B cell (primary cell): ENCODE results near the gene TBX10. TPM values are rescaled to one million over a fixed set of nuclear protein-coding genes. Genes with fewer than 3 reads are reported as not detected.

Experiments used
- ATAC-seq: fragments of 200-7000 bp; cut with Tn5 transposase; one replicate; pipeline ENCODE4 v1.10.0; 2021; ENCODE audit warnings: low read depth, mild to moderate bottlenecking, moderate number of reproducible peaks, moderate library complexity
- CTCF ChIA-PET: fragments of 350-600 bp; sonication (Branson Sonifier 250); formaldehyde crosslinking; loops from one replicate; lab custom pipeline; 2021; ENCODE audit warnings: antibody characterized with exemption, inconsistent platforms; lab: Charles Lee
- POLR2A ChIA-PET: fragments of 350-600 bp; sonication (Branson Sonifier 250); formaldehyde crosslinking; loops from one replicate; lab custom pipeline; 2021; ENCODE audit warnings: antibody characterized with exemption; lab: Charles Lee
- DNase-seq: peaks from one replicate; pipeline ENCODE4 v3.0.0; 2013
- H2AFZ ChIP-seq: 2 replicates; pipeline ENCODE4 v1.6.1; 2012; ENCODE audit warnings: mild to moderate bottlenecking, low read depth, low read length; ENCODE audit not compliant: insufficient read depth, poor library complexity, severe bottlenecking
- H3K27ac ChIP-seq, 2 donors: 1 replicate in 1 of 2; 2 replicates in 1 of 2; pipeline ENCODE4 v1.5.1; 2012 to 2013; ENCODE audit warnings: low read length in 2 of 2, mild to moderate bottlenecking in 2 of 2, moderate library complexity in 1 of 2
- H3K27me3 ChIP-seq, 4 experiments: fragments of 200-600 bp in 1 of 4; sonication (generic) in 1 of 4; replicated peaks in 1 of 4; 1 replicate in 2 of 4; 2 replicates in 2 of 4; pipeline versions ENCODE4 v1.6.1 to v1.7.0; 2013 to 2016; ENCODE audit warnings: low read length in 3 of 4, mild to moderate bottlenecking in 2 of 4, mixed read lengths in 1 of 4, moderate library complexity in 1 of 4; ENCODE audit not compliant: insufficient read depth in 4 of 4, control insufficient read depth in 3 of 4; ENCODE audit errors: control extremely low read depth in 1 of 4
- H3K36me3 ChIP-seq, 2 experiments: replicated peaks in 1 of 2; 1 replicate in 1 of 2; 2 replicates in 1 of 2; pipeline versions ENCODE4 v1.6.1 to v1.7.1; 2013; ENCODE audit warnings: low read length in 1 of 2; ENCODE audit not compliant: insufficient read depth in 2 of 2, control insufficient read depth in 1 of 2; ENCODE audit errors: control extremely low read depth in 1 of 2, extremely low read depth in 1 of 2
- H3K4me1 ChIP-seq, 2 donors: fragments of 200-600 bp in 1 of 2; sonication (generic) in 1 of 2; 1 replicate in 1 of 2; 2 replicates in 1 of 2; pipeline versions ENCODE4 v1.5.1 to v1.6.1; 2013 to 2017; ENCODE audit warnings: low read length in 2 of 2; ENCODE audit not compliant: control insufficient read depth in 2 of 2, insufficient read depth in 2 of 2
- H3K4me2 ChIP-seq: replicated peaks from 2 replicates; pipeline ENCODE3; 2012; ENCODE audit warnings: mild to moderate bottlenecking, low read depth, low read length; ENCODE audit not compliant: poor library complexity, severe bottlenecking
- H3K4me3 ChIP-seq, 5 experiments: fragments of 200-600 bp in 1 of 5; sonication (generic) in 1 of 5; 1 replicate in 3 of 5; 2 replicates in 2 of 5; pipeline versions ENCODE4 v1.5.1 to v1.7.0; 2011 to 2016; ENCODE audit warnings: low read length in 4 of 5, mild to moderate bottlenecking in 4 of 5, low read depth in 2 of 5, control low read depth in 1 of 5, moderate library complexity in 1 of 5; ENCODE audit not compliant: insufficient read depth in 1 of 5; ENCODE audit errors: control extremely low read depth in 1 of 5, extremely low read depth in 1 of 5
- H3K79me2 ChIP-seq: fragments of 200-600 bp; sonication (generic); one replicate; pipeline ENCODE4 v1.6.0; 2016; ENCODE audit warnings: low read length; ENCODE audit not compliant: control insufficient read depth, insufficient read depth
- H3K9ac ChIP-seq: fragments of 200-600 bp; sonication (generic); 2 replicates; pipeline ENCODE4 v1.6.1; 2017; ENCODE audit warnings: mild to moderate bottlenecking, low read length, moderate library complexity
- H3K9me3 ChIP-seq, 3 donors: one replicate each; pipeline versions ENCODE4 v1.6.1 to v1.7.1; 2013; ENCODE audit warnings: low read length in 2 of 3; ENCODE audit not compliant: control insufficient read depth in 2 of 3, insufficient read depth in 1 of 3; ENCODE audit errors: control extremely low read depth in 1 of 3
- H4K20me1 ChIP-seq: 2 replicates; pipeline ENCODE4 v1.6.0; 2012; ENCODE audit warnings: mild to moderate bottlenecking, low read length; ENCODE audit not compliant: insufficient read depth, control insufficient read depth, poor library complexity, severe bottlenecking
- H3K27ac Mint-ChIP-seq: one replicate; pipeline ENCODE4 v1.8.0; 2021; ENCODE audit warnings: mixed read lengths
- H3K27me3 Mint-ChIP-seq: one replicate; pipeline ENCODE4 v1.8.0; 2021; ENCODE audit warnings: mixed read lengths
- H3K4me1 Mint-ChIP-seq: one replicate; pipeline ENCODE4 v1.8.0; 2021; ENCODE audit warnings: mixed read lengths
- H3K4me3 Mint-ChIP-seq: one replicate; pipeline ENCODE4 v1.8.0; 2021; ENCODE audit warnings: mixed read lengths
- H3K9me3 Mint-ChIP-seq: one replicate; pipeline ENCODE4 v1.8.0; 2022; ENCODE audit warnings: mixed read lengths; ENCODE audit not compliant: insufficient read depth
- EZH2 ChIP-seq: IDR thresholded peaks from 2 replicates; pipeline ENCODE4 v1.6.1; 2012; ENCODE audit warnings: borderline replicate concordance, low read depth, mild to moderate bottlenecking, moderate library complexity, low read length; ENCODE audit not compliant: insufficient read depth, poor library complexity, severe bottlenecking
- WGBS: methylation state at CpG from one replicate; pipeline ENCODE4 v1.1.5; 2013; ENCODE audit warnings: missing lambda C conversion rate; ENCODE audit not compliant: insufficient coverage; 5-methylcytosine and 5-hydroxymethylcytosine counted together
- intact Hi-C: fragments of 100-400 bp; cut with micrococcal nuclease; formaldehyde crosslinking; loops from one replicate; pipeline ENCODE4 v1.10.0; 2022
- polyA plus RNA-seq: library from polyadenylated mRNA; depleted of rRNA; stranded (reverse); fragments of >200 nt; gene quantifications from 2 replicates; pipeline ENCODE4 v1.2.3, GENCODE V29; 2012
- total RNA-seq, 2 donors: library from RNA; stranded (reverse); fragments of 120-200 nt in 1 of 2; gene quantifications; 1 replicate in 1 of 2; 2 replicates in 1 of 2; pipeline versions ENCODE4 v1.2.3 to v1.2.4, GENCODE V29; 2013 to 2022
- TF ChIP-seq, protein P1 (sequence below): fragments of 200-600 bp; IDR thresholded peaks from one replicate; pipeline ENCODE4 v1.8.0; 2022; ENCODE audit warnings: antibody characterized with exemption, mild to moderate bottlenecking

TBX10 gene
- total and polyA plus RNA-seq, 2 donors (not counting 1 experiment from before 2014, with no cell fraction given): not detected

DNA sequence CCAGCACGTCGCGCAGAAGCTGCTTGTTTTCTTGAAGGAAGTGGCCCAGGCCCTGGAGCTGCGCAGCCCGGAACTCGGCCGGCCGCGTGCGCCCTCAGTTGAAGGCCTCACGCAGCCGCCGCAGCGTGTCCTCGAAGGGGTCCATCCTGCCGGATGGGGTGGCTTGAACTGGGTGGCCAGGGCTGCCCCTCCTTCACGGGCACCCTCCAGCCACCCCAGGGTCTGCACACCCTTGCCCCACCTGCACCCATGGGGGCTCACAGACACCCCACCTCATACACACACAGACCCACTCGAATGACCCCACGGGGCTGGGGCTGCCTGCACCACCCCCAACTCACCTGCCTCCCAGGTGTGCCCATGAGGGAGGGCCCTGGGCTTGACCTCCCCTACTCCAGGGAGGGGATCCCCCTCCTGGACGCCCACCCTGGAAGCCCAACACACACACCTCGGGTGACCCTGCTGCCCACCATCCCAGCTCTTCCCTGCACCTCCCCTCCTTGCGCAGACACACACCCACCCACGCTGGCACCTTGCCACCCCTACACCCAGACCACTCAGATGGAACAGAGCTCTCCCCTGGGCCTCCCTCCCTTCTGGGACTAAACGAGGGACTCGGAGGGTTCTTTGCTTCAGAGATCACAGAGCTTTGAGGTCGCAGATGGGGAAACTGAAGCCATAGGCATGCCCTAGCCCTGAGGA lies 28.1 kb upstream of the TBX10 start:
- Mint-ChIP-seq H3K4me1 (no peaks in the 10 kb centered on the region), H3K4me3 (peak overlapping the region; percentile 64), H3K27ac (no peak overlapping the region), H3K27me3 (peaks cover 6% of the 10 kb centered on the region), H3K9me3 (no peaks in the 10 kb centered on the region)
- ChIA-PET POLR2A (interaction anchor here (0.9 to 1.2 kb wide), 2 partner anchors 21 to 85 kb away, joined by 3 to 4 read pairs; no protein-coding TSS in a partner anchor), CTCF (interaction anchor here (0.8 to 2.3 kb wide), 6 partner anchors 9 to 54 kb away, joined by 3 to 13 read pairs (median 4); partner anchors contain the start of genes ACY3 and NUDT8)
- 67% methylated on average over 24 of the region's 26 CpGs for WGBS
- peak; percentile 73 for DNase-seq
- peak overlapping the region; percentile 77 for H3K4me2 ChIP-seq
- peaks cover 0 to 9% (median 3%) of the 10 kb centered on the region in 4 experiments for H3K27me3 ChIP-seq
- intact Hi-C loops: no loop called here
- H2AFZ ChIP-seq: no peak overlapping the region
- no peaks in the 10 kb centered on the region for H4K20me1 ChIP-seq
- no peak overlapping the region for H3K27ac ChIP-seq
- TF ChIP-seq, protein P1, sequence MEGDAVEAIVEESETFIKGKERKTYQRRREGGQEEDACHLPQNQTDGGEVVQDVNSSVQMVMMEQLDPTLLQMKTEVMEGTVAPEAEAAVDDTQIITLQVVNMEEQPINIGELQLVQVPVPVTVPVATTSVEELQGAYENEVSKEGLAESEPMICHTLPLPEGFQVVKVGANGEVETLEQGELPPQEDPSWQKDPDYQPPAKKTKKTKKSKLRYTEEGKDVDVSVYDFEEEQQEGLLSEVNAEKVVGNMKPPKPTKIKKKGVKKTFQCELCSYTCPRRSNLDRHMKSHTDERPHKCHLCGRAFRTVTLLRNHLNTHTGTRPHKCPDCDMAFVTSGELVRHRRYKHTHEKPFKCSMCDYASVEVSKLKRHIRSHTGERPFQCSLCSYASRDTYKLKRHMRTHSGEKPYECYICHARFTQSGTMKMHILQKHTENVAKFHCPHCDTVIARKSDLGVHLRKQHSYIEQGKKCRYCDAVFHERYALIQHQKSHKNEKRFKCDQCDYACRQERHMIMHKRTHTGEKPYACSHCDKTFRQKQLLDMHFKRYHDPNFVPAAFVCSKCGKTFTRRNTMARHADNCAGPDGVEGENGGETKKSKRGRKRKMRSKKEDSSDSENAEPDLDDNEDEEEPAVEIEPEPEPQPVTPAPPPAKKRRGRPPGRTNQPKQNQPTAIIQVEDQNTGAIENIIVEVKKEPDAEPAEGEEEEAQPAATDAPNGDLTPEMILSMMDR: no peak
- TF ChIP-seq EZH2: no peak
- no peaks in the 10 kb centered on the region for H3K36me3 ChIP-seq
- peaks cover 33 to 34% of the 10 kb centered on the region in 2 donors for H3K4me1 ChIP-seq
- H3K9me3 ChIP-seq: no peaks in the 10 kb centered on the region
- no peaks in the 10 kb centered on the region for H3K79me2 ChIP-seq
- peak; percentile 89 for ATAC-seq
- peak overlapping the region; percentile 29 for H3K9ac ChIP-seq
- peak overlapping the region in 1 of 5 experiments; percentile 19 for H3K4me3 ChIP-seq
